Transverse colon (tissue), 4 donors: Measurements from ENCODE around the gene ASTN1. TPM values are rescaled to one million over a fixed set of nuclear protein-coding genes. Genes with fewer than 3 reads are reported as not detected.

Source experiments
- DNase-seq: peaks from one replicate; pipeline ENCODE4 v3.0.0-alpha.2; 2019
- H3K27ac ChIP-seq, 4 donors: fragments of 200-600 bp; sonication (generic); 2 replicates each; pipeline ENCODE4 v1.5.1; 2016 to 2018; ENCODE audit warnings: inconsistent platforms in 4 of 4
- H3K27me3 ChIP-seq: fragments of 200-600 bp; sonication (generic); 2 replicates; pipeline ENCODE4 v1.5.1; 2017; ENCODE audit warnings: inconsistent platforms
- H3K36me3 ChIP-seq, 4 donors: fragments of 200-600 bp; sonication (generic); 2 replicates each; pipeline ENCODE4 v1.5.1; 2017 to 2019; ENCODE audit warnings: inconsistent platforms in 4 of 4
- H3K4me1 ChIP-seq, 4 donors: fragments of 200-600 bp; sonication (generic); 2 replicates each; pipeline ENCODE4 v1.5.1; 2017 to 2020; ENCODE audit warnings: inconsistent platforms in 4 of 4
- H3K4me3 ChIP-seq, 4 donors: fragments of 200-600 bp; sonication (generic); 1 replicate in 1 of 4; 2 replicates in 3 of 4; pipeline versions ENCODE4 v1.5.1 to v1.6.1; 2017 to 2019; ENCODE audit warnings: inconsistent platforms in 4 of 4
- H3K9me3 ChIP-seq, 2 donors: fragments of 200-600 bp; sonication (generic); 2 replicates each; pipeline ENCODE4 v1.5.1; 2017 to 2019; ENCODE audit warnings: inconsistent platforms in 2 of 2
- EP300 ChIP-seq: sonication (generic); formaldehyde crosslinking; IDR thresholded peaks from one replicate; pipeline ENCODE4 v1.6.1; 2017; ENCODE audit warnings: antibody characterized with exemption, low read depth
- POLR2A ChIP-seq: fragments of 450-650 bp; IDR thresholded peaks from one replicate; pipeline ENCODE4 v1.6.1; 2016; ENCODE audit warnings: antibody characterized with exemption, mild to moderate bottlenecking, moderate library complexity
- POLR2AphosphoS5 ChIP-seq, 3 donors: sonication (generic); formaldehyde crosslinking; IDR thresholded peaks; one replicate each; pipeline ENCODE4 v1.6.1; 2016; ENCODE audit warnings: antibody characterized with exemption in 3 of 3
- WGBS, 2 donors: methylation state at CpG; one replicate each; pipeline ENCODE4 v1.1.5; 2018; ENCODE audit warnings: low coverage in 1 of 2; 5-methylcytosine and 5-hydroxymethylcytosine counted together
- in situ Hi-C, 4 donors: fragments of 200-750 bp; cut with MboI; loops; one replicate each; pipeline versions ENCODE4 v1.15.0 to v1.15.1; 2017; ENCODE audit warnings: low sequenced_read_pairs in 3 of 4, low pct_ligation_motif_present in 1 of 4, low pct_unique_long_range_greater_than_20kb in 1 of 4
- intact Hi-C: fragments of 100-400 bp; cut with DNase I; formaldehyde crosslinking; loops from one replicate; pipeline ENCODE4 v1.15.1; 2023; ENCODE audit warnings: low total_unique reads
- total RNA-seq, 4 donors: library from RNA; depleted of rRNA; stranded (reverse); fragments of >200 nt; gene quantifications; one replicate each; pipeline ENCODE4 v1.1.0, GENCODE V29; 2016
- TF ChIP-seq, protein P1 (sequence below), 5 experiments: fragments of 200-600 bp in 3 of 5; fragments of 450-650 bp in 2 of 5; sonication (generic) in 3 of 5; IDR thresholded peaks; 1 replicate in 2 of 5; 2 replicates in 3 of 5; pipeline ENCODE4 v1.5.1; 2016 to 2017; ENCODE audit warnings: antibody characterized with exemption in 5 of 5, inconsistent platforms in 3 of 5, mild to moderate bottlenecking in 2 of 5, moderate library complexity in 1 of 5

Gene ASTN1
- total RNA-seq, 4 donors from 2014 or later = 0.27 to 3.0 (median 0.74) TPM

DNA sequence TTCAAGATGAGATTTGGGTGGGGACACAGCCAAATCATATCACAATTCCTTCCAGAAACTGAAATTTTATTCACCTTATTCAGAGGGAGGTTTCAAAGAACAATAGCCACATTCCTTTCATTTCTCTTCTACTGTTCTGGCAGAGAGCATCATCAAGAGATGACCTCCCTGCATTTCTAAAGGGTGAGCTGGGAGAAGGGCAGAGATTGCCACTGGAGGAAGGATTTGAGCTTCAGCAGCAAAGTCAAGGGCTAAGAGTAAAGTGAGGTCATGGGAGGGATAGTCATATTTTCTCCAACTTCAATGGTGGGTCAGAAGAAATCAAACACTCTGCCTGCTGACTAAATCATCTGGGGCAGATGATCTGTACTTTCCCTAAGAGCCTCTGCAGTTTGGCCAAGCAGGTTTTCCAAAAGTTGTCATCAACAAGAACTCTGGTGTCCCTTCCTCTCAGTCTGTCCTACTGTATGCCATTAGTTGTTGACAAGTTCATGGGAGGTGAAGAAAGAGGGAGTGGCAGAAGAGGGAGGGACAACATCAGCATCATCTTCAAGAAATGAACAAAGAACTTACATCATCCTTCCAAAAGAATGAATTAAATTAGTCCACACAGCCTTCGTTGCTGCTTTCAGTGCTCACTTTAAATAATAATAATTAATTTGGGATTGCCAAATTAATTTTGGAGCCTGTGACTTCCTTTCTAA, 298.3 kb downstream of the ASTN1 start:
- no peaks in the 10 kb centered on the region for H3K27me3 ChIP-seq
- no peaks in the 10 kb centered on the region for H3K36me3 ChIP-seq
- 71 to 74% methylated on average over 1 of the region's 1 CpG for WGBS, 2 donors
- no peak overlapping the region for H3K4me3 ChIP-seq
- H3K9me3 ChIP-seq = no peaks in the 10 kb centered on the region
- no peak overlapping the region for H3K27ac ChIP-seq
- intact Hi-C loops = no loop called here
- no peaks in the 10 kb centered on the region for H3K4me1 ChIP-seq
- TF ChIP-seq EP300 (no peak), POLR2AphosphoS5 (IDR thresholded peaks at IDR 0.05) (no peak), POLR2A (no peak)
- TF ChIP-seq, protein P1, sequence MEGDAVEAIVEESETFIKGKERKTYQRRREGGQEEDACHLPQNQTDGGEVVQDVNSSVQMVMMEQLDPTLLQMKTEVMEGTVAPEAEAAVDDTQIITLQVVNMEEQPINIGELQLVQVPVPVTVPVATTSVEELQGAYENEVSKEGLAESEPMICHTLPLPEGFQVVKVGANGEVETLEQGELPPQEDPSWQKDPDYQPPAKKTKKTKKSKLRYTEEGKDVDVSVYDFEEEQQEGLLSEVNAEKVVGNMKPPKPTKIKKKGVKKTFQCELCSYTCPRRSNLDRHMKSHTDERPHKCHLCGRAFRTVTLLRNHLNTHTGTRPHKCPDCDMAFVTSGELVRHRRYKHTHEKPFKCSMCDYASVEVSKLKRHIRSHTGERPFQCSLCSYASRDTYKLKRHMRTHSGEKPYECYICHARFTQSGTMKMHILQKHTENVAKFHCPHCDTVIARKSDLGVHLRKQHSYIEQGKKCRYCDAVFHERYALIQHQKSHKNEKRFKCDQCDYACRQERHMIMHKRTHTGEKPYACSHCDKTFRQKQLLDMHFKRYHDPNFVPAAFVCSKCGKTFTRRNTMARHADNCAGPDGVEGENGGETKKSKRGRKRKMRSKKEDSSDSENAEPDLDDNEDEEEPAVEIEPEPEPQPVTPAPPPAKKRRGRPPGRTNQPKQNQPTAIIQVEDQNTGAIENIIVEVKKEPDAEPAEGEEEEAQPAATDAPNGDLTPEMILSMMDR (IDR thresholded peaks at IDR 0.05) = no peak
- in situ Hi-C loops = loop anchor here in 1 of 4 donors (25.0 kb wide), 1 partner anchor 304 kb away; no protein-coding TSS in a partner anchor
- DNase-seq = no peak

DNA sequence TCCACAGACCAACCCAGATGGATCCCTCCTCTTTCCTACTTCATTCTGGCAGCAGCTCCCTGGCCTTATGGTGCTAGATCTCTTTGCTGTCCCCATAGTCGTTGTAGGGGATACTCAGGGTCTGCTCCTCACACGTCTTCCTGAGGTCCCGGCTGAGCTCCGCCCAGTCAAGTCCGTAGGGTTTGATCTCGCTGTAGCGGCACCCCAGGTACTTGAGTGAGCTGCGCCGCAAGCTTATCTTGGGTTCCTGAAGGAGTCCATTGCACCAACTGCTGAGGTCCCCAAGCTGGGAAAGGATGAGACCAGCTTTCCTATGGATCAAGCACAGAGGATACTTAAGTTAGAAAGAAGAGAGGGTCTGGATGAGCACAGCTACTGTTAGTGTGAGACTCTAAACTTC, 300.3 kb downstream of the ASTN1 start:
- no peak for TF ChIP-seq EP300
- no peak for TF ChIP-seq POLR2AphosphoS5 (IDR thresholded peaks at IDR 0.05)
- TF ChIP-seq, protein P1 (IDR thresholded peaks at IDR 0.05) = no peak
- no peak for TF ChIP-seq POLR2A
- Histone ChIP-seq H3K4me3 (no peak overlapping the region), H3K9me3 (no peaks in the 10 kb centered on the region), H3K36me3 (no peaks in the 10 kb centered on the region), H3K27me3 (no peaks in the 10 kb centered on the region), H3K4me1 (no peaks in the 10 kb centered on the region), H3K27ac (no peak overlapping the region)
- 89% methylated on average over 9 of the region's 9 CpGs; no CpG with 5 or more reads in 1 of the 2 donors for WGBS, 2 donors
- in situ Hi-C loops (loop anchor here in 1 of 4 donors (25.0 kb wide), 1 partner anchor 302 kb away; no protein-coding TSS in a partner anchor), intact Hi-C loops (no loop called here)
- no peak for DNase-seq

DNA sequence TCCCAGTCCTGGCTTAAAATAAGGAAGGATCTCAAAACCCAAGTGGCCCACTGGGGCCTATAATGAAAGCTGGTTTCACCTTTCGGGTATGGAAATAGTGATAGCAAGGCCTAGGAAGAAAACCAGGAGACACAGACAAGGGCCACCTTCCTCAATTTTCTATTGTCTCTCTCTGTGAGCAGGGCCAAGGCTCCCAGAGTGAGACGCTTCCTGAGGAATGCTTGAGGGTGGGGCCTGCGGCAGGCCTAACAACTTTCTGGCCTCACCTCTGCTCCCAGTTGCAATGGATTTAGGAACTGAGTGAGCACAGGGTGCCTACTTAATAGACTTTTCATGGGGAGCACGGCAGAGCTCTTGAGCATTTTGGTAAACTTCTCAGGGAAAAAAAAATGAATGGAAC, 300.9 kb downstream of the ASTN1 start:
- no peaks in the 10 kb centered on the region for H3K27me3 ChIP-seq
- no peaks in the 10 kb centered on the region for H3K36me3 ChIP-seq
- WGBS, 2 donors = 69 to 73% methylated on average over 3 to 4 of the region's 4 CpGs
- no peak for DNase-seq
- H3K27ac ChIP-seq = no peak overlapping the region
- no peak overlapping the region for H3K4me3 ChIP-seq
- intact Hi-C loops (no loop called here), in situ Hi-C loops (loop anchor here in 1 of 4 donors (25.0 kb wide), 1 partner anchor 301 kb away; no protein-coding TSS in a partner anchor)
- no peaks in the 10 kb centered on the region for H3K9me3 ChIP-seq
- H3K4me1 ChIP-seq = no peaks in the 10 kb centered on the region
- TF ChIP-seq POLR2A = no peak

DNA sequence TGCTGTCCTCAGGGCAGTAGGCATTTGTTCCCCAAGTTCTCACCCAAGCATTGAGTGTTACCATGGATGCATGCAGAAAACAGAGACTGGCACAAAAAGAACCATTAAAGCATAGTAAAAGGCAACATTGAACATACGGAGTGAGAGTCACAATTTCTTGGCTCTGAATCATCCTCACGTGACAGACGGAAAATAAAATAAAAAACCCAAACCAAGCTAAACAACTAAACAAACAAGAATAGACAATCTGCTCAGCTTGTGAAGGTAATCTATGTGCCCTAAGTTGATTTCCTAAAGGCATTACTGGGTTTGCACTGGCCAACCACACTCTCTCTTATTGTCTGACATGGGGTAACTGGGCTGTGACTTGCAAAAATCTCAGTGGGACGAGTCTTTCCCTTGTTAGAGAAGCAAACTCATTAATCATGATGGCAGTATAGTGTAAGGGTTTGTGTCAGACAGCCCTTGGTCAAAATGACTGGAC, 306.0 kb downstream of the ASTN1 start:
- WGBS, 2 donors = 42 to 56% methylated on average over 4 of the region's 4 CpGs
- in situ Hi-C loops = loop anchor here in 1 of 4 donors (25.0 kb wide), 1 partner anchor 296 kb away; no protein-coding TSS in a partner anchor
- no peaks in the 10 kb centered on the region for H3K9me3 ChIP-seq
- no peaks in the 10 kb centered on the region for H3K4me1 ChIP-seq
- TF ChIP-seq EP300 (no peak), POLR2A (no peak), POLR2AphosphoS5 (IDR thresholded peaks at IDR 0.05) (no peak)
- TF ChIP-seq, protein P1 (IDR thresholded peaks at IDR 0.05) = no peak
- H3K36me3 ChIP-seq = no peaks in the 10 kb centered on the region
- no peak overlapping the region for H3K4me3 ChIP-seq
- H3K27me3 ChIP-seq = no peaks in the 10 kb centered on the region
- no peak for DNase-seq
- no peak overlapping the region for H3K27ac ChIP-seq
- intact Hi-C loops = loop anchor here (5.0 kb wide), 1 partner anchor 161 kb away; no protein-coding TSS in a partner anchor
